Astrocyte (in vitro differentiated cells and primary cell): Measurements from ENCODE around the gene HBM. TPM values are rescaled to one million over a fixed set of nuclear protein-coding genes. Genes with fewer than 3 reads are reported as not detected.
A peak's percentile ranks its signal among the peaks of the same experiment; 100 is the strongest.
"Not testable (repeated sequence)": the region's sequence is repeated elsewhere in the genome, so short reads cannot be mapped to it uniquely, and the experiment has no call there.

Source experiments
- DNase-seq: peaks from one replicate; pipeline ENCODE4 v3.0.0-alpha.2; 2010; ENCODE audit warnings: low read depth
- FAIRE-seq: peaks from 2 replicates; lab custom pipeline; 2011; peaks lifted over from hg19 to GRCh38; lab: Jason Lieb, UNC
- H2AFZ ChIP-seq: 2 replicates; pipeline ENCODE4 v1.6.0; 2012; ENCODE audit warnings: low read depth, low read length, inconsistent platforms
- H3K27ac ChIP-seq: 2 replicates; pipeline ENCODE4 v1.5.1; 2011; ENCODE audit warnings: low read depth, low read length, inconsistent platforms
- H3K27me3 ChIP-seq: 2 replicates; pipeline ENCODE4 v1.6.0; 2011; ENCODE audit warnings: low read length, inconsistent platforms; ENCODE audit not compliant: insufficient read depth
- H3K36me3 ChIP-seq: 2 replicates; pipeline ENCODE4 v1.5.1; 2011; ENCODE audit warnings: low read length, inconsistent platforms; ENCODE audit not compliant: insufficient read depth
- H3K4me1 ChIP-seq: 2 replicates; pipeline ENCODE4 v1.5.1; 2011; ENCODE audit warnings: low read length, inconsistent platforms; ENCODE audit not compliant: insufficient read depth
- H3K4me2 ChIP-seq: 2 replicates; pipeline ENCODE4 v1.6.0; 2012; ENCODE audit warnings: low read length, inconsistent platforms
- H3K4me3 ChIP-seq: 2 replicates; pipeline ENCODE4 v1.5.1; 2011; ENCODE audit warnings: low read depth, mild to moderate bottlenecking, low read length, inconsistent platforms; ENCODE audit not compliant: insufficient read depth
- H3K79me2 ChIP-seq: 2 replicates; pipeline ENCODE4 v1.6.0; 2012; ENCODE audit warnings: mild to moderate bottlenecking, low read length, inconsistent platforms; ENCODE audit not compliant: insufficient read depth
- H3K9ac ChIP-seq: 2 replicates; pipeline ENCODE4 v1.6.0; 2012; ENCODE audit warnings: mild to moderate bottlenecking, low read length, inconsistent platforms
- H3K9me3 ChIP-seq: 2 replicates; pipeline ENCODE4 v1.5.1; 2012; ENCODE audit warnings: low read depth, mild to moderate bottlenecking, low read length, inconsistent platforms; ENCODE audit not compliant: insufficient read depth
- H4K20me1 ChIP-seq: 2 replicates; pipeline ENCODE4 v1.6.0; 2012; ENCODE audit warnings: low read length, inconsistent platforms; ENCODE audit not compliant: insufficient read depth
- H3K27ac Mint-ChIP-seq: one replicate; pipeline ENCODE4 v1.8.0; 2021; ENCODE audit warnings: mild to moderate bottlenecking, mixed read lengths; ENCODE audit not compliant: unreplicated experiment
- H3K27me3 Mint-ChIP-seq: one replicate; pipeline ENCODE4 v1.8.0; 2021; ENCODE audit warnings: low read depth, mixed read lengths; ENCODE audit not compliant: unreplicated experiment
- H3K36me3 Mint-ChIP-seq: one replicate; pipeline ENCODE4 v1.8.0; 2021; ENCODE audit warnings: low read depth, mixed read lengths; ENCODE audit not compliant: unreplicated experiment
- H3K4me1 Mint-ChIP-seq: one replicate; pipeline ENCODE4 v1.8.0; 2021; ENCODE audit warnings: low read depth, mixed read lengths; ENCODE audit not compliant: unreplicated experiment
- H3K4me3 Mint-ChIP-seq: one replicate; pipeline ENCODE4 v1.8.0; 2021; ENCODE audit warnings: mild to moderate bottlenecking, moderate library complexity, mixed read lengths; ENCODE audit not compliant: unreplicated experiment
- H3K9me3 Mint-ChIP-seq: one replicate; pipeline ENCODE4 v1.8.0; 2021; ENCODE audit warnings: mild to moderate bottlenecking, mixed read lengths; ENCODE audit not compliant: unreplicated experiment
- CTCF ChIP-seq: IDR thresholded peaks from 2 replicates; pipeline ENCODE4 v1.5.1; 2011; ENCODE audit warnings: low read depth, mild to moderate bottlenecking, inconsistent platforms, low read length, moderate library complexity; ENCODE audit not compliant: insufficient read depth
- EZH2 ChIP-seq: IDR thresholded peaks from 2 replicates; pipeline ENCODE4 v1.6.1; 2012; ENCODE audit warnings: mild to moderate bottlenecking, low read length, inconsistent platforms; ENCODE audit not compliant: insufficient read depth
- total RNA-seq: library from RNA; stranded (reverse); gene quantifications from 2 replicates; pipeline ENCODE4 v1.2.1, GENCODE V29; 2021

Gene HBM
- total RNA-seq, 1 donor from 2014 or later: not detected

- Mint-ChIP-seq H3K27ac (peak overlapping the region; percentile 77), H3K9me3 (no peaks in the 10 kb centered on the region), H3K4me1 (peaks cover 8% of the 10 kb centered on the region), H3K4me3 (no peak overlapping the region), H3K27me3 (no peaks in the 10 kb centered on the region), H3K36me3 (peaks cover 18% of the 10 kb centered on the region)
- H4K20me1 ChIP-seq: peaks cover 53% of the 10 kb centered on the region
- TF ChIP-seq EZH2: no peak
- TF ChIP-seq CTCF: no peak
- H3K9ac ChIP-seq: no peak overlapping the region
- no peaks in the 10 kb centered on the region for H3K27me3 ChIP-seq
- H3K79me2 ChIP-seq: peaks cover 36% of the 10 kb centered on the region
- no peak overlapping the region for H3K4me3 ChIP-seq
- H2AFZ ChIP-seq: no peak overlapping the region
- peaks cover 51% of the 10 kb centered on the region for H3K36me3 ChIP-seq
- H3K4me2 ChIP-seq: no peak overlapping the region
- no peaks in the 10 kb centered on the region for H3K9me3 ChIP-seq
- peaks cover 7% of the 10 kb centered on the region for H3K4me1 ChIP-seq
- FAIRE-seq (no peak), DNase-seq (peak; percentile 77)
- H3K27ac ChIP-seq: peak overlapping the region; percentile 40
Measured at GRCh38 chr16:200388-200787, 34.6 kb downstream of the HBM start.

GRCh38 chr16:203246-203645 lies 37.5 kb downstream of the HBM start:
- FAIRE-seq (no peak), DNase-seq (no peak)
- H3K27me3 Mint-ChIP-seq: no peaks in the 10 kb centered on the region
- H3K9me3 Mint-ChIP-seq: no peaks in the 10 kb centered on the region
- peaks cover 7% of the 10 kb centered on the region for H3K4me1 ChIP-seq
- peaks cover 66% of the 10 kb centered on the region for H4K20me1 ChIP-seq
- H3K27ac ChIP-seq: no peak overlapping the region
- H3K9me3 ChIP-seq: no peaks in the 10 kb centered on the region
- no peak overlapping the region for H3K27ac Mint-ChIP-seq
- H3K4me3 ChIP-seq: no peak overlapping the region
- TF ChIP-seq CTCF (no peak), EZH2 (no peak)
- peaks cover 8% of the 10 kb centered on the region for H3K4me1 Mint-ChIP-seq
- H3K4me3 Mint-ChIP-seq: no peak overlapping the region
- H3K36me3 ChIP-seq: peaks cover 55% of the 10 kb centered on the region
- H2AFZ ChIP-seq: no peak overlapping the region
- peaks cover 27% of the 10 kb centered on the region for H3K36me3 Mint-ChIP-seq
- peaks cover 45% of the 10 kb centered on the region for H3K79me2 ChIP-seq
- H3K4me2 ChIP-seq: no peak overlapping the region
- no peak overlapping the region for H3K9ac ChIP-seq
- H3K27me3 ChIP-seq: no peaks in the 10 kb centered on the region

GRCh38 chr16:204046-204445 lies 38.3 kb downstream of the HBM start:
- peaks cover 67% of the 10 kb centered on the region for H4K20me1 ChIP-seq
- not testable (repeated sequence) for H3K27ac Mint-ChIP-seq
- peaks cover 27% of the 10 kb centered on the region for H3K36me3 Mint-ChIP-seq

GRCh38 chr16:209359-209758 lies 43.6 kb downstream of the HBM start:
- not testable (repeated sequence) for H3K4me1 ChIP-seq, H3K4me3 ChIP-seq, H3K4me2 ChIP-seq, H3K27ac Mint-ChIP-seq, FAIRE-seq, H3K9ac ChIP-seq, H3K27me3 Mint-ChIP-seq, H3K4me3 Mint-ChIP-seq, H3K9me3 ChIP-seq, H3K27me3 ChIP-seq, H3K9me3 Mint-ChIP-seq, H3K27ac ChIP-seq, H2AFZ ChIP-seq, H3K4me1 Mint-ChIP-seq, DNase-seq
- H3K36me3 ChIP-seq: peaks cover 58% of the 10 kb centered on the region
- peaks cover 91% of the 10 kb centered on the region for H4K20me1 ChIP-seq
- peaks cover 79% of the 10 kb centered on the region for H3K79me2 ChIP-seq
- peaks cover 15% of the 10 kb centered on the region for H3K36me3 Mint-ChIP-seq

More at GRCh38 chr16:204046-204445, 38.3 kb downstream of the HBM start:
- not testable (repeated sequence) for H3K4me3 ChIP-seq, H3K27me3 Mint-ChIP-seq, H3K9me3 Mint-ChIP-seq, H3K4me1 ChIP-seq, H3K9ac ChIP-seq, H3K4me3 Mint-ChIP-seq, H3K4me2 ChIP-seq, FAIRE-seq, H2AFZ ChIP-seq, H3K27ac ChIP-seq, H3K27me3 ChIP-seq, H3K9me3 ChIP-seq, DNase-seq, H3K4me1 Mint-ChIP-seq
- peaks cover 50% of the 10 kb centered on the region for H3K79me2 ChIP-seq
- peaks cover 53% of the 10 kb centered on the region for H3K36me3 ChIP-seq

GRCh38 chr16:211631-212180 lies 45.9 kb downstream of the HBM start:
- not testable (repeated sequence) for H3K27ac ChIP-seq, H2AFZ ChIP-seq, H3K9me3 ChIP-seq, H3K9ac ChIP-seq, H3K27me3 Mint-ChIP-seq, H3K9me3 Mint-ChIP-seq, DNase-seq, H3K4me1 ChIP-seq, H3K27me3 ChIP-seq, H3K27ac Mint-ChIP-seq, FAIRE-seq, H3K4me3 Mint-ChIP-seq, H3K4me3 ChIP-seq, H3K4me1 Mint-ChIP-seq, H3K4me2 ChIP-seq
- peaks cover 16% of the 10 kb centered on the region for H3K36me3 Mint-ChIP-seq
- H3K79me2 ChIP-seq: peaks cover 89% of the 10 kb centered on the region
- peaks cover 47% of the 10 kb centered on the region for H3K36me3 ChIP-seq
- H4K20me1 ChIP-seq: peaks cover 96% of the 10 kb centered on the region
